ENCODE measurements around the gene ZCCHC8. TPM values are rescaled to one million over a fixed set of nuclear protein-coding genes. Genes with fewer than 3 reads are reported as not detected.
A peak's percentile ranks its signal among the peaks of the same experiment; 100 is the strongest.

Gene ZCCHC8
- total and polyA plus RNA-seq, 2 donors (not counting 1 experiment from before 2014, with no cell fraction given), result 30.0 to 56.2 TPM

GRCh38 chr12:122503147-122503751 lies 2.5 kb upstream of the ZCCHC8 start:
- ChIA-PET CTCF (no interaction called here), POLR2A (interaction anchor here (0.7 to 4.1 kb wide), 3 partner anchors 10 to 23 kb away, joined by 3 to 63 read pairs (median 4); partner anchors contain the start of genes KNTC1 and RSRC2)
- TF ChIP-seq EZH2 (IDR thresholded peaks at IDR 0.05; ENCODE audit: borderline replicate concordance, insufficient read depth, low read depth, low read length, poor library complexity, severe bottlenecking), result no peak
- no peak for TF ChIP-seq CTCF (IDR thresholded peaks at IDR 0.05)
- Mint-ChIP-seq H3K4me3 (no peak overlapping the region), H3K27ac (peak overlapping the region; percentile 59), H3K27me3 (no peaks in the 10 kb centered on the region), H3K9me3 (ENCODE audit: insufficient read depth) (no peaks in the 10 kb centered on the region), H3K4me1 (peaks cover 34% of the 10 kb centered on the region)
- intact Hi-C loops (cut with micrococcal nuclease), result loop anchor here (10.0 kb wide), 1 partner anchor 698 kb away; the partner anchor contains the start of gene SETD1B
- H2AFZ ChIP-seq (ENCODE audit: insufficient read depth, low read depth, low read length, poor library complexity, severe bottlenecking), result no peak overlapping the region
- H3K36me3 ChIP-seq (replicated peaks in 1 of 2; ENCODE audit: control extremely low read depth in 1 of 2, control insufficient read depth in 1 of 2, extremely low read depth in 1 of 2, insufficient read depth in 2 of 2, low read length in 1 of 2), result peaks cover 3 to 51% of the 10 kb centered on the region in 2 experiments
- H3K27ac ChIP-seq (ENCODE audit: low read length in 2 of 2), result peak overlapping the region in 1 of 2 donors; percentile 22
- no peaks in the 10 kb centered on the region for H3K27me3 ChIP-seq (replicated peaks in 1 of 4; ENCODE audit: control extremely low read depth in 1 of 4, control insufficient read depth in 3 of 4, insufficient read depth in 4 of 4, low read length in 3 of 4)
- peaks cover 15 to 30% of the 10 kb centered on the region in 2 donors for H3K4me1 ChIP-seq (ENCODE audit: control insufficient read depth in 2 of 2, insufficient read depth in 2 of 2, low read length in 2 of 2)
- ATAC-seq (ENCODE audit: low read depth), result no peak
- no peak overlapping the region for H3K4me3 ChIP-seq (ENCODE audit: control extremely low read depth in 1 of 5, extremely low read depth in 1 of 5, insufficient read depth in 1 of 5, low read depth in 2 of 5, low read length in 4 of 5)
- H3K9me3 ChIP-seq (ENCODE audit: control extremely low read depth in 1 of 3, control insufficient read depth in 2 of 3, insufficient read depth in 1 of 3, low read length in 2 of 3), result no peaks in the 10 kb centered on the region
- H4K20me1 ChIP-seq (ENCODE audit: control insufficient read depth, insufficient read depth, low read length, poor library complexity, severe bottlenecking), result peaks cover 3% of the 10 kb centered on the region
- H3K9ac ChIP-seq (ENCODE audit: low read length), result no peak overlapping the region
- DNase-seq, result no peak
- no peak overlapping the region for H3K4me2 ChIP-seq (replicated peaks; ENCODE audit: low read depth, low read length, poor library complexity, severe bottlenecking)
- no CpG with 5 or more reads among the region's 3 CpGs for WGBS (ENCODE audit: insufficient coverage)
- H3K79me2 ChIP-seq (ENCODE audit: control insufficient read depth, insufficient read depth, low read length), result peaks cover 23% of the 10 kb centered on the region

DNA sequence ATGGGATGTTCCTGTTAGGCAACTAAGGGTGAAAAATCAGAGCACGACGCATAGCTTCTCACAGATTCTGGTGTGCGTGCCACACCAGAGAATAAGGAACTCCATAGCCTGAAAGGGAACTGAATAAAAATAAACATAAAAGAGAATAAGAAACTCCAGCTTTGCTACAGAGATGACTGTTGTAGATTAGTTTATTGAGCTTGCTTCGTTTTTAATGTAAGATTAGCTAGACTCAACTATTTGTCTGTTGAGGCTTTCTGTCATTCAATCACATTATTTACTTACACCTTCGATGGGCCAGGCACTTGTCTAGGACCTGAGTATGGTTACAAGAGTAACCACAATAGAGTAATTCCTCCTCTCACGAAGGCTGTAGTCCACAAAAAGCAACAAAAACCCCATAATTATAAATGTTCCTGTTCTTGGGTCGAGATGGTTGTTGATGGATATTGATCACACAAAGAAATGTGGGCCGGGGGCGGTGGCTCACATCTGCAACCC lies 807 bp upstream of the ZCCHC8 start:
- H3K4me3 Mint-ChIP-seq, result peak overlapping the region; percentile 83
- peak overlapping the region; percentile 95 for H2AFZ ChIP-seq (ENCODE audit: insufficient read depth, low read depth, low read length, poor library complexity, severe bottlenecking)
- peaks cover 15 to 30% of the 10 kb centered on the region in 2 donors for H3K4me1 ChIP-seq (ENCODE audit: control insufficient read depth in 2 of 2, insufficient read depth in 2 of 2, low read length in 2 of 2)
- TF ChIP-seq CTCF (IDR thresholded peaks at IDR 0.05) (no peak), EZH2 (IDR thresholded peaks at IDR 0.05; ENCODE audit: borderline replicate concordance, insufficient read depth, low read depth, low read length, poor library complexity, severe bottlenecking) (no peak)
- WGBS (ENCODE audit: insufficient coverage), result no CpG with 5 or more reads among the region's 9 CpGs
- CTCF ChIA-PET, result interaction anchor here (1.2 to 2.7 kb wide), 6 partner anchors 11 to 700 kb away, joined by 3 to 13 read pairs (median 7); partner anchors contain the start of genes KNTC1 and RSRC2
- peak overlapping the region; percentile 79 to 93 for H3K27ac ChIP-seq (ENCODE audit: low read length in 2 of 2)
- DNase-seq (no peak), ATAC-seq (ENCODE audit: low read depth) (no peak)
- peaks cover 4 to 37% of the 10 kb centered on the region in 2 experiments for H3K36me3 ChIP-seq (replicated peaks in 1 of 2; ENCODE audit: control extremely low read depth in 1 of 2, control insufficient read depth in 1 of 2, extremely low read depth in 1 of 2, insufficient read depth in 2 of 2, low read length in 1 of 2)
- no peaks in the 10 kb centered on the region for H3K27me3 Mint-ChIP-seq
- H3K27me3 ChIP-seq (replicated peaks in 1 of 4; ENCODE audit: control extremely low read depth in 1 of 4, control insufficient read depth in 3 of 4, insufficient read depth in 4 of 4, low read length in 3 of 4), result no peaks in the 10 kb centered on the region
- H3K9ac ChIP-seq (ENCODE audit: low read length), result peak overlapping the region; percentile 91
- peak overlapping the region; percentile 87 for H3K27ac Mint-ChIP-seq
- H3K4me1 Mint-ChIP-seq, result peaks cover 38% of the 10 kb centered on the region
- intact Hi-C loops (cut with micrococcal nuclease), result loop anchor here (1.0 to 10.0 kb wide), 6 partner anchors 26 to 863 kb away; partner anchors contain the start of genes DIABLO, KNTC1, MPHOSPH9 and MTRFR
- POLR2A ChIA-PET, result interaction anchor here (0.6 to 4.1 kb wide), 6 partner anchors 10 to 731 kb away, joined by 3 to 63 read pairs (median 6); partner anchors contain the start of genes CCDC62, DIABLO, KNTC1 and MPHOSPH9
- peak overlapping the region; percentile 49 to 93 (median 83) for H3K4me3 ChIP-seq (ENCODE audit: control extremely low read depth in 1 of 5, extremely low read depth in 1 of 5, insufficient read depth in 1 of 5, low read depth in 2 of 5, low read length in 4 of 5)
- peaks cover 34% of the 10 kb centered on the region for H3K79me2 ChIP-seq (ENCODE audit: control insufficient read depth, insufficient read depth, low read length)
- H4K20me1 ChIP-seq (ENCODE audit: control insufficient read depth, insufficient read depth, low read length, poor library complexity, severe bottlenecking), result no peaks in the 10 kb centered on the region
- peak overlapping the region; percentile 80 for H3K4me2 ChIP-seq (replicated peaks; ENCODE audit: low read depth, low read length, poor library complexity, severe bottlenecking)
- H3K9me3 Mint-ChIP-seq (ENCODE audit: insufficient read depth), result no peaks in the 10 kb centered on the region
- no peaks in the 10 kb centered on the region for H3K9me3 ChIP-seq (ENCODE audit: control extremely low read depth in 1 of 3, control insufficient read depth in 2 of 3, insufficient read depth in 1 of 3, low read length in 2 of 3)

All from B cell (primary cell).